ENCODE measurements around the gene GSTA1. TPM values are rescaled to one million over a fixed set of nuclear protein-coding genes. Genes with fewer than 3 reads are reported as not detected.

The GSTA1 gene
- not detected in 5 replicates for total RNA-seq (2022; extraction: Qiagen RNA extraction)

GRCh38 chr6:52803668-52804255 lies at the start of gene GSTA1:
Gene GSTA1, minus strand, starts transcription at chr6:52803816. Its CDS starts 4,549 bp downstream, at chr6:52799267.

GRCh38 chr6:52840763-52841585 lies 37.4 kb upstream of the GSTA1 start, which contains the start of gene GSTA5:
Gene GSTA5, minus strand, starts transcription at chr6:52840813.

GRCh38 chr6:52763322-52763916 lies 40.2 kb downstream of the GSTA1 start, which contains the start of gene GSTA2:
Gene GSTA2, minus strand, starts transcription at chr6:52763475. Its CDS starts 5,528 bp downstream, at chr6:52757947.

Other genes starting within 250 kb of the GSTA1 start
- gene TRAM2, start 226.8 kb downstream of the GSTA1 start, total RNA-seq (2022; extraction: Qiagen RNA extraction), result 29.5 to 48.0 TPM (median 38.8 TPM) in 5 replicates
- 34.3 to 44.9 TPM (median 37.1 TPM) in 5 replicates for gene TMEM14A, start 132.7 kb downstream of the GSTA1 start, total RNA-seq (2022; extraction: Qiagen RNA extraction)
- 0.10 TPM in 1 of 5 replicates, not detected in the others for gene GSTA2, start 40.3 kb downstream of the GSTA1 start, total RNA-seq (2022; extraction: Qiagen RNA extraction)
- not detected in 5 replicates for gene GSTA5, start 37.0 kb upstream of the GSTA1 start, total RNA-seq (2022; extraction: Qiagen RNA extraction)
- not detected in 5 replicates for gene GSTA3, start 105.9 kb upstream of the GSTA1 start, total RNA-seq (2022; extraction: Qiagen RNA extraction)
- gene GSTA4, start 191.5 kb upstream of the GSTA1 start, total RNA-seq (2022; extraction: Qiagen RNA extraction), result 7.8 to 9.8 TPM (median 8.5 TPM) in 5 replicates